H9 (cell line): ENCODE data around the gene FARS2. TPM values are rescaled to one million over a fixed set of nuclear protein-coding genes. Genes with fewer than 3 reads are reported as not detected.

ENCODE experiments used
- DNase-seq: peaks from one replicate; pipeline ENCODE4 v3.0.0-alpha.2; 2017
- H2AFZ ChIP-seq: one replicate; pipeline ENCODE4 v1.6.1; 2013; ENCODE audit warnings: mild to moderate bottlenecking, low read length, control low read depth, moderate library complexity
- H2AK5ac ChIP-seq: 2 replicates; pipeline ENCODE4 v1.6.1; 2013; ENCODE audit warnings: low read length, control low read depth, mixed read lengths; ENCODE audit not compliant: insufficient read length
- H2BK120ac ChIP-seq: one replicate; pipeline ENCODE4 v1.6.1; 2013; ENCODE audit warnings: low read depth, mild to moderate bottlenecking, low read length, control low read depth, inconsistent platforms; ENCODE audit not compliant: poor library complexity, severe bottlenecking
- H2BK12ac ChIP-seq: 2 replicates; pipeline ENCODE4 v1.6.1; 2013; ENCODE audit warnings: low read length, control low read depth, mixed read lengths, low read depth; ENCODE audit not compliant: insufficient read length
- H2BK15ac ChIP-seq: 2 replicates; pipeline ENCODE4 v1.6.1; 2013; ENCODE audit warnings: low read depth, low read length, control low read depth
- H2BK20ac ChIP-seq: one replicate; pipeline ENCODE4 v1.6.1; 2013; ENCODE audit warnings: low read depth, mild to moderate bottlenecking, low read length, control low read depth, inconsistent platforms; ENCODE audit not compliant: poor library complexity, severe bottlenecking
- H2BK5ac ChIP-seq: 2 replicates; pipeline ENCODE4 v1.6.1; 2013; ENCODE audit warnings: low read length, control low read depth, mixed read lengths; ENCODE audit not compliant: insufficient read length
- H3K14ac ChIP-seq: 2 replicates; pipeline ENCODE4 v1.6.1; 2013; ENCODE audit warnings: low read length, control low read depth; ENCODE audit not compliant: insufficient read depth
- H3K18ac ChIP-seq: 2 replicates; pipeline ENCODE4 v1.6.1; 2013; ENCODE audit warnings: low read depth, mild to moderate bottlenecking, mixed read lengths, low read length, control low read depth; ENCODE audit not compliant: insufficient read length
- H3K23ac ChIP-seq: 2 replicates; pipeline ENCODE4 v1.6.1; 2013; ENCODE audit warnings: low read length, control low read depth, mixed read lengths, low read depth; ENCODE audit not compliant: insufficient read length
- H3K23me2 ChIP-seq: 2 replicates; pipeline ENCODE4 v1.6.1; 2013; ENCODE audit warnings: low read depth, mild to moderate bottlenecking, mixed read lengths, low read length, control low read depth; ENCODE audit not compliant: insufficient read length, poor library complexity, severe bottlenecking
- H3K27ac ChIP-seq: 2 replicates; pipeline ENCODE4 v1.5.1; 2013; ENCODE audit warnings: low read length, control low read depth, mixed read lengths, low read depth; ENCODE audit not compliant: insufficient read length
- H3K27me3 ChIP-seq: 2 replicates; pipeline ENCODE4 v1.6.1; 2013; ENCODE audit warnings: low read length, control low read depth, inconsistent platforms; ENCODE audit not compliant: insufficient read depth
- H3K4ac ChIP-seq: 2 replicates; pipeline ENCODE4 v1.6.1; 2013; ENCODE audit warnings: low read depth, mild to moderate bottlenecking, control low read depth, inconsistent platforms, low read length, moderate library complexity
- H3K4me1 ChIP-seq: 2 replicates; pipeline ENCODE4 v1.6.1; 2013; ENCODE audit warnings: low read length, control low read depth, inconsistent platforms; ENCODE audit not compliant: insufficient read depth
- H3K4me2 ChIP-seq: 2 replicates; pipeline ENCODE4 v1.6.1; 2013; ENCODE audit warnings: low read length, control low read depth, mixed read lengths; ENCODE audit not compliant: insufficient read length, insufficient read depth
- H3K56ac ChIP-seq: 2 replicates; pipeline ENCODE4 v1.6.1; 2013; ENCODE audit warnings: low read depth, mild to moderate bottlenecking, mixed read lengths, low read length, control low read depth; ENCODE audit not compliant: insufficient read length
- H3K79me1 ChIP-seq: 2 replicates; pipeline ENCODE4 v1.6.1; 2013; ENCODE audit warnings: low read depth, mild to moderate bottlenecking, moderate library complexity, low read length, control low read depth, inconsistent platforms; ENCODE audit not compliant: insufficient read depth, poor library complexity, severe bottlenecking
- H3K79me2 ChIP-seq: 2 replicates; pipeline ENCODE4 v1.6.1; 2013; ENCODE audit warnings: low read length, control low read depth, inconsistent platforms; ENCODE audit not compliant: insufficient read depth
- H3K9ac ChIP-seq: 2 replicates; pipeline ENCODE4 v1.6.1; 2013; ENCODE audit warnings: low read length, control low read depth, mixed read lengths; ENCODE audit not compliant: insufficient read length; ENCODE audit errors: extremely low read depth
- H3K9me3 ChIP-seq: one replicate; pipeline ENCODE4 v1.6.1; 2013; ENCODE audit warnings: low read depth, low read length, inconsistent platforms; ENCODE audit not compliant: control insufficient read depth
- H3T11ph ChIP-seq: one replicate; pipeline ENCODE4 v1.6.1; 2013; ENCODE audit warnings: mild to moderate bottlenecking, low read length, control low read depth, inconsistent platforms
- H4K20me1 ChIP-seq: one replicate; pipeline ENCODE4 v1.6.1; 2013; ENCODE audit not compliant: control insufficient read depth, insufficient read length, insufficient read depth
- H4K5ac ChIP-seq: 2 replicates; pipeline ENCODE4 v1.6.1; 2013; ENCODE audit warnings: low read depth, mild to moderate bottlenecking, mixed read lengths, low read length, control low read depth; ENCODE audit not compliant: insufficient read length
- H4K8ac ChIP-seq: replicated peaks from 2 replicates; pipeline ENCODE4 v1.6.1; 2013; ENCODE audit warnings: low read length, control low read depth, mixed read lengths, low read depth; ENCODE audit not compliant: insufficient read length
- H4K91ac ChIP-seq: 2 replicates; pipeline ENCODE4 v1.6.1; 2013; ENCODE audit warnings: low read depth, mild to moderate bottlenecking, moderate library complexity, mixed read lengths, low read length, control low read depth; ENCODE audit not compliant: insufficient read length
- H3K27ac Mint-ChIP-seq, 3 experiments: 2 replicates in 2 of 3; 3 replicates in 1 of 3; pipeline ENCODE4 v1.8.0; 2020 to 2021; ENCODE audit warnings: mixed read lengths in 3 of 3, mild to moderate bottlenecking in 1 of 3, moderate library complexity in 1 of 3
- H3K27me3 Mint-ChIP-seq: 2 replicates; pipeline ENCODE4 v1.8.0; 2021; ENCODE audit warnings: low read depth, mild to moderate bottlenecking, moderate library complexity, mixed read lengths
- H3K36me3 Mint-ChIP-seq, 3 experiments: 2 replicates in 2 of 3; 3 replicates in 1 of 3; pipeline ENCODE4 v1.8.0; 2020 to 2021; ENCODE audit warnings: low read depth in 3 of 3, mixed read lengths in 3 of 3; ENCODE audit not compliant: insufficient read depth in 1 of 3
- H3K4me1 Mint-ChIP-seq, 2 experiments: 2 replicates each; pipeline ENCODE4 v1.8.0; 2020; ENCODE audit warnings: mixed read lengths in 2 of 2
- H3K4me3 Mint-ChIP-seq, 2 experiments: 2 replicates in 1 of 2; 3 replicates in 1 of 2; pipeline ENCODE4 v1.8.0; 2020 to 2021; ENCODE audit warnings: mild to moderate bottlenecking in 2 of 2, mixed read lengths in 2 of 2, moderate library complexity in 1 of 2
- H3K9me3 Mint-ChIP-seq, 2 experiments: 2 replicates in 1 of 2; 3 replicates in 1 of 2; pipeline ENCODE4 v1.8.0; 2020; ENCODE audit warnings: mild to moderate bottlenecking in 2 of 2, mixed read lengths in 2 of 2, moderate library complexity in 1 of 2
- WGBS: extraction: QIAGEN DNeasy Blood & Tissue Kit; methylation state at CpG from one replicate; pipeline ENCODE4 v1.1.7; 2013; ENCODE audit warnings: missing lambda C conversion rate, low lambda C conversion rate, mixed read lengths; ENCODE audit not compliant: insufficient read length; ENCODE audit errors: extremely low coverage; 5-methylcytosine and 5-hydroxymethylcytosine counted together
- total RNA-seq: library from RNA; stranded (reverse); gene quantifications from 2 replicates; pipeline ENCODE4 v1.2.1, GENCODE V29; 2021
- TF ChIP-seq, protein P1 (sequence below): fragments of 200-600 bp; sonication (generic); conservative IDR thresholded peaks from 3 replicates; pipeline ENCODE4 v1.8.0; 2021; ENCODE audit warnings: antibody characterized with exemption, mild to moderate bottlenecking

The FARS2 gene
- total RNA-seq, 1 experiment from 2014 or later, result 8.5 TPM

DNA sequence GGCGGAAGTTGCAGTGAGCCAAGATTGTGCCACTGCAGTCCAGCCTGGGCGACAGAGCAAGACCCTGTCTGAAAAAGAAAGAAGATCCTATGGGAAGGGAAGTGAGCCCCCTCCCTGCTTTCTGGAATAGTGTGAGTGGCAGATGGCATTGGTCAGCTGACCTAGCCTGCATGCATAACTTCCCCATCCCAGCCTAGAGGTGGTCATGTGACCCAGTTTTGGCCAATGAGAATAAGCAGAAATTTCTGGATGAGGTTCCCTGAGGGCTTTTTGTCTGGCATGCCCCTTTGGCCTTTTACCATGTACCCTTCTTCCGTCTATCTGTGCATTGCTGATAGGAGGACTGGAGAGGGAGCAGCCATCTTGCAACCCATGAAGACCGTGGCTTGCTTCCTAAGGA is 476.1 kb downstream of the FARS2 start:
- Histone ChIP-seq H3K14ac (no peak overlapping the region), H3K9ac (no peak overlapping the region), H3K56ac (no peak overlapping the region), H3K23ac (no peak overlapping the region), H3K23me2 (no peaks in the 10 kb centered on the region), H3T11ph (no peak overlapping the region), H4K20me1 (no peaks in the 10 kb centered on the region), H3K9me3 (no peaks in the 10 kb centered on the region), H3K4me2 (no peak overlapping the region), H3K4ac (no peak overlapping the region), H3K79me2 (no peaks in the 10 kb centered on the region), H3K27me3 (no peaks in the 10 kb centered on the region), H4K91ac (no peak overlapping the region), H2AK5ac (no peak overlapping the region), H2AFZ (no peak overlapping the region), H3K27ac (no peak overlapping the region), H2BK120ac (no peak overlapping the region), H2BK5ac (no peak overlapping the region), H2BK15ac (no peak overlapping the region), H3K4me1 (no peaks in the 10 kb centered on the region), H3K79me1 (no peaks in the 10 kb centered on the region), H4K8ac (no peak overlapping the region), H2BK20ac (no peak overlapping the region), H4K5ac (no peak overlapping the region), H3K18ac (no peak overlapping the region), H2BK12ac (no peak overlapping the region)
- TF ChIP-seq, protein P1, sequence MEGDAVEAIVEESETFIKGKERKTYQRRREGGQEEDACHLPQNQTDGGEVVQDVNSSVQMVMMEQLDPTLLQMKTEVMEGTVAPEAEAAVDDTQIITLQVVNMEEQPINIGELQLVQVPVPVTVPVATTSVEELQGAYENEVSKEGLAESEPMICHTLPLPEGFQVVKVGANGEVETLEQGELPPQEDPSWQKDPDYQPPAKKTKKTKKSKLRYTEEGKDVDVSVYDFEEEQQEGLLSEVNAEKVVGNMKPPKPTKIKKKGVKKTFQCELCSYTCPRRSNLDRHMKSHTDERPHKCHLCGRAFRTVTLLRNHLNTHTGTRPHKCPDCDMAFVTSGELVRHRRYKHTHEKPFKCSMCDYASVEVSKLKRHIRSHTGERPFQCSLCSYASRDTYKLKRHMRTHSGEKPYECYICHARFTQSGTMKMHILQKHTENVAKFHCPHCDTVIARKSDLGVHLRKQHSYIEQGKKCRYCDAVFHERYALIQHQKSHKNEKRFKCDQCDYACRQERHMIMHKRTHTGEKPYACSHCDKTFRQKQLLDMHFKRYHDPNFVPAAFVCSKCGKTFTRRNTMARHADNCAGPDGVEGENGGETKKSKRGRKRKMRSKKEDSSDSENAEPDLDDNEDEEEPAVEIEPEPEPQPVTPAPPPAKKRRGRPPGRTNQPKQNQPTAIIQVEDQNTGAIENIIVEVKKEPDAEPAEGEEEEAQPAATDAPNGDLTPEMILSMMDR, result no peak
- H3K4me1 Mint-ChIP-seq, result peaks cover 3 to 4% of the 10 kb centered on the region in 2 experiments; a peak in 1 of 4 replicates
- no CpG with 5 or more reads among the region's 4 CpGs for WGBS
- H3K36me3 Mint-ChIP-seq, result no peaks in the 10 kb centered on the region
- no peak overlapping the region; a peak in 1 of 7 replicates for H3K27ac Mint-ChIP-seq
- DNase-seq, result no peak
- no peaks in the 10 kb centered on the region for H3K9me3 Mint-ChIP-seq
- no peaks in the 10 kb centered on the region for H3K27me3 Mint-ChIP-seq
- H3K4me3 Mint-ChIP-seq, result no peak overlapping the region
